Left kidney (tissue), 2 donors: ENCODE measurements around the gene ARHGAP15. TPM values are rescaled to one million over a fixed set of nuclear protein-coding genes. Genes with fewer than 3 reads are reported as not detected.

Source experiments
- DNase-seq: peaks from one replicate; pipeline ENCODE4 v3.0.0-alpha.2; 2013
- polyA plus RNA-seq: library from polyadenylated mRNA; unstranded; fragments of 120-200 nt; gene quantifications from one replicate; pipeline ENCODE4 v1.2.1, GENCODE V29; 2013; ENCODE audit not compliant: insufficient read length

Gene ARHGAP15
- polyA plus RNA-seq, 1 donor = 3.7 TPM

- no peak for DNase-seq
These were observed 215.6 kb downstream of the ARHGAP15 start for GRCh38 chr2:143344780-143345179.

- no peak for DNase-seq
These were observed 216.9 kb downstream of the ARHGAP15 start for GRCh38 chr2:143345887-143346787.

- DNase-seq = no peak
These were observed 218.1 kb downstream of the ARHGAP15 start for GRCh38 chr2:143347271-143347695.

- DNase-seq = no peak
These were observed 218.7 kb downstream of the ARHGAP15 start for GRCh38 chr2:143347901-143348414.

- no peak for DNase-seq
These were observed 225.0 kb downstream of the ARHGAP15 start for GRCh38 chr2:143354050-143354750.

GRCh38 chr2:143355870-143356269 is 226.7 kb downstream of the ARHGAP15 start:
- DNase-seq = no peak

- no peak for DNase-seq
These were observed 227.1 kb downstream of the ARHGAP15 start for GRCh38 chr2:143356336-143356735.

- DNase-seq = no peak
These were observed 227.7 kb downstream of the ARHGAP15 start for GRCh38 chr2:143356736-143357446.

- no peak for DNase-seq
These were observed 228.7 kb downstream of the ARHGAP15 start for GRCh38 chr2:143357966-143358365.

- no peak for DNase-seq
These were observed 232.1 kb downstream of the ARHGAP15 start for GRCh38 chr2:143361346-143361745.

- no peak for DNase-seq
These were observed 242.4 kb downstream of the ARHGAP15 start for GRCh38 chr2:143371616-143372015.

GRCh38 chr2:143375384-143375880 is 246.2 kb downstream of the ARHGAP15 start:
- no peak for DNase-seq

GRCh38 chr2:143378996-143379395 is 249.8 kb downstream of the ARHGAP15 start:
- DNase-seq = no peak

- no peak for DNase-seq
These were observed 250.7 kb downstream of the ARHGAP15 start for GRCh38 chr2:143379955-143380354.

GRCh38 chr2:143382573-143382972 is 253.4 kb downstream of the ARHGAP15 start:
- no peak for DNase-seq

GRCh38 chr2:143383016-143383415 is 253.8 kb downstream of the ARHGAP15 start:
- DNase-seq = no peak

GRCh38 chr2:143384111-143384510 is 254.9 kb downstream of the ARHGAP15 start:
- DNase-seq = no peak

GRCh38 chr2:143390171-143390570 is 261.0 kb downstream of the ARHGAP15 start:
- DNase-seq = no peak

- no peak for DNase-seq
These were observed 263.1 kb downstream of the ARHGAP15 start for GRCh38 chr2:143392358-143392757.

GRCh38 chr2:143394062-143394461 is 264.8 kb downstream of the ARHGAP15 start:
- no peak for DNase-seq

- no peak for DNase-seq
These were observed 268.8 kb downstream of the ARHGAP15 start for GRCh38 chr2:143397884-143398614.
